Transverse colon (tissue), 4 donors: ENCODE results near the gene TNRC6B.

Experiments
- EP300 ChIP-seq: sonication (generic); formaldehyde crosslinking; IDR thresholded peaks from one replicate; pipeline ENCODE4 v1.6.1; 2017; ENCODE audit warnings: antibody characterized with exemption, low read depth
- POLR2A ChIP-seq: fragments of 450-650 bp; IDR thresholded peaks from one replicate; pipeline ENCODE4 v1.6.1; 2016; ENCODE audit warnings: antibody characterized with exemption, mild to moderate bottlenecking, moderate library complexity
- POLR2AphosphoS5 ChIP-seq, 3 donors: sonication (generic); formaldehyde crosslinking; IDR thresholded peaks; one replicate each; pipeline ENCODE4 v1.6.1; 2016; ENCODE audit warnings: antibody characterized with exemption in 3 of 3
- TF ChIP-seq, protein P1 (sequence below), 5 experiments: fragments of 200-600 bp in 3 of 5; fragments of 450-650 bp in 2 of 5; sonication (generic) in 3 of 5; IDR thresholded peaks; 1 replicate in 2 of 5; 2 replicates in 3 of 5; pipeline ENCODE4 v1.5.1; 2016 to 2017; ENCODE audit warnings: antibody characterized with exemption in 5 of 5, inconsistent platforms in 3 of 5, mild to moderate bottlenecking in 2 of 5, moderate library complexity in 1 of 5

DNA sequence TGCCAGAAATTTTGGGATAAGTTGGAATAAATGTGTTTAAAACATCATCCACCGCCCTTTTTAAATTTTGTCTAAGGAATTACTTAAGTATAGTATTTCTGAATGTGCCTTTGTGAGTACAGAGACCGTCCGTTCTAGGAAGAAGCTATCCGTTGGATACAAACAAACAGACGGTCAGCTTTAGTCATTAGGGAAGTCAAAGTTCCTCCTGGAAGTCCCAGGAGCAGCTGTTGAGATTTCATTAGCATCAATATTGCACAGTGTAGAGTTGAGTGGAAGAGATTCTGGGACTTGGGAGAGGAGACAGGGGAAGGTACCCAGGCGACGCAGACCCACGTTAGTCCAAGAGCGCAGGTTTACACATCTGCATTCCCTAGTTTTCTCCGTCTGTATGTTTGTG is 152.9 kb downstream of the TNRC6B start:
- TF ChIP-seq, protein P1, sequence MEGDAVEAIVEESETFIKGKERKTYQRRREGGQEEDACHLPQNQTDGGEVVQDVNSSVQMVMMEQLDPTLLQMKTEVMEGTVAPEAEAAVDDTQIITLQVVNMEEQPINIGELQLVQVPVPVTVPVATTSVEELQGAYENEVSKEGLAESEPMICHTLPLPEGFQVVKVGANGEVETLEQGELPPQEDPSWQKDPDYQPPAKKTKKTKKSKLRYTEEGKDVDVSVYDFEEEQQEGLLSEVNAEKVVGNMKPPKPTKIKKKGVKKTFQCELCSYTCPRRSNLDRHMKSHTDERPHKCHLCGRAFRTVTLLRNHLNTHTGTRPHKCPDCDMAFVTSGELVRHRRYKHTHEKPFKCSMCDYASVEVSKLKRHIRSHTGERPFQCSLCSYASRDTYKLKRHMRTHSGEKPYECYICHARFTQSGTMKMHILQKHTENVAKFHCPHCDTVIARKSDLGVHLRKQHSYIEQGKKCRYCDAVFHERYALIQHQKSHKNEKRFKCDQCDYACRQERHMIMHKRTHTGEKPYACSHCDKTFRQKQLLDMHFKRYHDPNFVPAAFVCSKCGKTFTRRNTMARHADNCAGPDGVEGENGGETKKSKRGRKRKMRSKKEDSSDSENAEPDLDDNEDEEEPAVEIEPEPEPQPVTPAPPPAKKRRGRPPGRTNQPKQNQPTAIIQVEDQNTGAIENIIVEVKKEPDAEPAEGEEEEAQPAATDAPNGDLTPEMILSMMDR (IDR thresholded peaks at IDR 0.05): no peak
- no peak for TF ChIP-seq POLR2A
- TF ChIP-seq POLR2AphosphoS5 (IDR thresholded peaks at IDR 0.05): no peak
- no peak for TF ChIP-seq EP300
